NB4 (cell line): ENCODE measurements around the gene SLFN5.
"Not testable (repeated sequence)": the region's sequence is repeated elsewhere in the genome, so short reads cannot be mapped to it uniquely, and the experiment has no call there.

Experiments
- MYC ChIP-seq: IDR thresholded peaks from 2 replicates; pipeline ENCODE4 v1.6.1; 2011; ENCODE audit warnings: low read depth, low read length
- TF ChIP-seq, protein P1 (sequence below): IDR thresholded peaks from one replicate; pipeline ENCODE4 v1.5.1; 2012; ENCODE audit warnings: low read depth, low read length

DNA sequence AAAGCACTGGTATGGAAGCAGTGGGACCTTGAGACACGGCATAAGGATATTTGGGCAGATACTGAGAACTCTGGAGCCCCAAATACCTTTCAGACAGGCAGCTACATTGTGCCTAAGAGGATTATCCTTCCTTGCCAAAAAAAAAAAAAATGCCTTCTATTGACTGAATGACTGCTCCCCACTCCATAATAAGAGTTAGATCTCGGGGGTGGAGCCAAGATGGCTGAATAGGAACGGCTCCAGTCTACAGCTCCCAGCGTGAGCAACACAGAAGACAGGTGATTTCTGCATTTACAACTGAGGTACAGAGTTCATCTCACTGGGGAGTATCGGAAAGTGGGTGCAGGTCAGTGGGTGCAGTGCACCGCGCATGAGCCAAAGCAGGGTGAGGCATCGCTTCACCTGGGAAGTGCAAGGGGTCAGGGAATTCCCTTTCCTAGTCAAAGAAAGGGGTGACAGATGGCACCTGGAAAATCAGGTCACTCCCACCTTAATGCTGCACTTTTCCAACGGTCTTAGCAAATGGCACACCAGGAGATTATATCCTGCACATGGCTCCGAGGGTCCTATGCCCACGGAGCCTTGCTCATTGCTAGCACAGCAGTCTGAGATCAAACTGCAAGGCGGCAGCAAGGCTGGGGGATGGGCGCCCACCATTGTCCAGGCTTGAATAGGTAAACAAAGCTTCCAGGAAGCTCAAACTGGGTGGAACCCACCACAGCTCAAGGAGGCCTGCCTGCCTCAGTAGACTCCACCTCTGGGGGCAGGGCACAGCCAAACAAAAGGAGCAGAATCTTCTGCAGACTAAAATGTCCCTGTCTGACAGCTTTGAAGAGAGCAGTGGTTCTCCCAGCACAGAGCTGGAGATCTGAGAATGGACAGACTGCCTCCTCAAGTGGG is 31.5 kb downstream of the SLFN5 start:
- not testable (repeated sequence) for TF ChIP-seq MYC
- TF ChIP-seq, protein P1, sequence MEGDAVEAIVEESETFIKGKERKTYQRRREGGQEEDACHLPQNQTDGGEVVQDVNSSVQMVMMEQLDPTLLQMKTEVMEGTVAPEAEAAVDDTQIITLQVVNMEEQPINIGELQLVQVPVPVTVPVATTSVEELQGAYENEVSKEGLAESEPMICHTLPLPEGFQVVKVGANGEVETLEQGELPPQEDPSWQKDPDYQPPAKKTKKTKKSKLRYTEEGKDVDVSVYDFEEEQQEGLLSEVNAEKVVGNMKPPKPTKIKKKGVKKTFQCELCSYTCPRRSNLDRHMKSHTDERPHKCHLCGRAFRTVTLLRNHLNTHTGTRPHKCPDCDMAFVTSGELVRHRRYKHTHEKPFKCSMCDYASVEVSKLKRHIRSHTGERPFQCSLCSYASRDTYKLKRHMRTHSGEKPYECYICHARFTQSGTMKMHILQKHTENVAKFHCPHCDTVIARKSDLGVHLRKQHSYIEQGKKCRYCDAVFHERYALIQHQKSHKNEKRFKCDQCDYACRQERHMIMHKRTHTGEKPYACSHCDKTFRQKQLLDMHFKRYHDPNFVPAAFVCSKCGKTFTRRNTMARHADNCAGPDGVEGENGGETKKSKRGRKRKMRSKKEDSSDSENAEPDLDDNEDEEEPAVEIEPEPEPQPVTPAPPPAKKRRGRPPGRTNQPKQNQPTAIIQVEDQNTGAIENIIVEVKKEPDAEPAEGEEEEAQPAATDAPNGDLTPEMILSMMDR = not testable (repeated sequence)
